Neural cell (in vitro differentiated cells): ENCODE results near the gene KLHL22.

Experiments used
- EP300 ChIP-seq: fragments of 450-650 bp; conservative IDR thresholded peaks from 2 replicates; pipeline ENCODE4 v1.6.1; 2014; ENCODE audit warnings: antibody characterized with exemption, mild to moderate bottlenecking, moderate library complexity; ENCODE audit not compliant: poor library complexity, severe bottlenecking
- EZH2 ChIP-seq: fragments of 200-600, 300-800 bp; shearing (Covaris generic), sonication (generic); IDR thresholded peaks from 2 replicates; pipeline ENCODE4 v1.6.1; 2014; ENCODE audit warnings: antibody characterized with exemption, low read length, borderline replicate concordance, mild to moderate bottlenecking; ENCODE audit not compliant: insufficient read depth, poor library complexity, severe bottlenecking
- MXI1 ChIP-seq: fragments of 450-650 bp; conservative IDR thresholded peaks from 2 replicates; pipeline ENCODE4 v1.6.1; 2014; ENCODE audit warnings: antibody characterized with exemption, mild to moderate bottlenecking; ENCODE audit not compliant: poor library complexity, severe bottlenecking
- POLR2AphosphoS5 ChIP-seq: IDR thresholded peaks from 2 replicates; pipeline ENCODE4 v1.6.1; 2012
- RAD21 ChIP-seq: fragments of 450-650 bp; conservative IDR thresholded peaks from 2 replicates; pipeline ENCODE4 v1.6.1; 2014; ENCODE audit warnings: antibody characterized with exemption, mild to moderate bottlenecking, moderate library complexity
- TAF1 ChIP-seq: IDR thresholded peaks from 2 replicates; pipeline ENCODE4 v1.6.1; 2012; ENCODE audit warnings: low read depth
- TF ChIP-seq, protein P1 (sequence below): IDR thresholded peaks from 2 replicates; pipeline ENCODE4 v1.6.1; 2012; ENCODE audit warnings: borderline replicate concordance
- TF ChIP-seq, protein P2 (sequence below): fragments of 450-650 bp; IDR thresholded peaks from 2 replicates; pipeline ENCODE4 v1.5.1; 2014; ENCODE audit warnings: antibody characterized with exemption, mild to moderate bottlenecking, moderate library complexity; ENCODE audit not compliant: poor library complexity, severe bottlenecking

DNA sequence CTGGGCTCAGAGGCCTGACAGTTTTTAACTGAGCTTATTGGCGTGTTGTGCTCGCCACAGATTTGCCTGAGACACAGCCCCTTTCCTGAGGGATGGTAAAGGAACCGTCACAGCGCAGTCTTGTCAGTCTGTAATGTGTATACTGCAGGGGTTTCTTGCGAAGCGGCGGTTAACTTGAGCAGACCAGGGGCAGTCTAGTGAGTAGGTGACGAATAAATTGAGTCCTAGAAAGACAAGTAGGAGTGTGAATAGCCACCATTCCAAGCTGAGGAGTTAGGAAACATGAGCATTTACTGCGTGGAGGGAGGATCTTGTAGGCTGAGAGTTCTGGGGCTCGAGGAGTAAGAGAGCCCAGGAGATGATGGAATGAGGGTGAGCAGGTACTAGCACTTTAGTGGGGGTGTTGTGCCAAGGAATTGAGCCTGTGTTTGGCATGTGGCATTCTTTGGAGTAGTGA lies 13.2 kb upstream of the KLHL22 start:
- TF ChIP-seq, protein P1, sequence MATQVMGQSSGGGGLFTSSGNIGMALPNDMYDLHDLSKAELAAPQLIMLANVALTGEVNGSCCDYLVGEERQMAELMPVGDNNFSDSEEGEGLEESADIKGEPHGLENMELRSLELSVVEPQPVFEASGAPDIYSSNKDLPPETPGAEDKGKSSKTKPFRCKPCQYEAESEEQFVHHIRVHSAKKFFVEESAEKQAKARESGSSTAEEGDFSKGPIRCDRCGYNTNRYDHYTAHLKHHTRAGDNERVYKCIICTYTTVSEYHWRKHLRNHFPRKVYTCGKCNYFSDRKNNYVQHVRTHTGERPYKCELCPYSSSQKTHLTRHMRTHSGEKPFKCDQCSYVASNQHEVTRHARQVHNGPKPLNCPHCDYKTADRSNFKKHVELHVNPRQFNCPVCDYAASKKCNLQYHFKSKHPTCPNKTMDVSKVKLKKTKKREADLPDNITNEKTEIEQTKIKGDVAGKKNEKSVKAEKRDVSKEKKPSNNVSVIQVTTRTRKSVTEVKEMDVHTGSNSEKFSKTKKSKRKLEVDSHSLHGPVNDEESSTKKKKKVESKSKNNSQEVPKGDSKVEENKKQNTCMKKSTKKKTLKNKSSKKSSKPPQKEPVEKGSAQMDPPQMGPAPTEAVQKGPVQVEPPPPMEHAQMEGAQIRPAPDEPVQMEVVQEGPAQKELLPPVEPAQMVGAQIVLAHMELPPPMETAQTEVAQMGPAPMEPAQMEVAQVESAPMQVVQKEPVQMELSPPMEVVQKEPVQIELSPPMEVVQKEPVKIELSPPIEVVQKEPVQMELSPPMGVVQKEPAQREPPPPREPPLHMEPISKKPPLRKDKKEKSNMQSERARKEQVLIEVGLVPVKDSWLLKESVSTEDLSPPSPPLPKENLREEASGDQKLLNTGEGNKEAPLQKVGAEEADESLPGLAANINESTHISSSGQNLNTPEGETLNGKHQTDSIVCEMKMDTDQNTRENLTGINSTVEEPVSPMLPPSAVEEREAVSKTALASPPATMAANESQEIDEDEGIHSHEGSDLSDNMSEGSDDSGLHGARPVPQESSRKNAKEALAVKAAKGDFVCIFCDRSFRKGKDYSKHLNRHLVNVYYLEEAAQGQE, result no peak
- TF ChIP-seq EZH2 (no peak), RAD21 (no peak), POLR2AphosphoS5 (no peak), EP300 (no peak), TAF1 (no peak), MXI1 (no peak)
- TF ChIP-seq, protein P2, sequence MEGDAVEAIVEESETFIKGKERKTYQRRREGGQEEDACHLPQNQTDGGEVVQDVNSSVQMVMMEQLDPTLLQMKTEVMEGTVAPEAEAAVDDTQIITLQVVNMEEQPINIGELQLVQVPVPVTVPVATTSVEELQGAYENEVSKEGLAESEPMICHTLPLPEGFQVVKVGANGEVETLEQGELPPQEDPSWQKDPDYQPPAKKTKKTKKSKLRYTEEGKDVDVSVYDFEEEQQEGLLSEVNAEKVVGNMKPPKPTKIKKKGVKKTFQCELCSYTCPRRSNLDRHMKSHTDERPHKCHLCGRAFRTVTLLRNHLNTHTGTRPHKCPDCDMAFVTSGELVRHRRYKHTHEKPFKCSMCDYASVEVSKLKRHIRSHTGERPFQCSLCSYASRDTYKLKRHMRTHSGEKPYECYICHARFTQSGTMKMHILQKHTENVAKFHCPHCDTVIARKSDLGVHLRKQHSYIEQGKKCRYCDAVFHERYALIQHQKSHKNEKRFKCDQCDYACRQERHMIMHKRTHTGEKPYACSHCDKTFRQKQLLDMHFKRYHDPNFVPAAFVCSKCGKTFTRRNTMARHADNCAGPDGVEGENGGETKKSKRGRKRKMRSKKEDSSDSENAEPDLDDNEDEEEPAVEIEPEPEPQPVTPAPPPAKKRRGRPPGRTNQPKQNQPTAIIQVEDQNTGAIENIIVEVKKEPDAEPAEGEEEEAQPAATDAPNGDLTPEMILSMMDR, result no peak
